Chondrocyte (in vitro differentiated cells): ENCODE results near the gene MAP3K20. TPM values are rescaled to one million over a fixed set of nuclear protein-coding genes. Genes with fewer than 3 reads are reported as not detected.

Experiments used
- DNase-seq: peaks from one replicate; pipeline ENCODE4 v3.0.0; 2021; ENCODE audit warnings: mixed read lengths, low spot score
- H3K27ac Mint-ChIP-seq: one replicate; pipeline ENCODE4 v1.8.0; 2021; ENCODE audit warnings: mild to moderate bottlenecking, moderate library complexity, mixed read lengths; ENCODE audit not compliant: unreplicated experiment
- H3K27me3 Mint-ChIP-seq: 2 replicates; pipeline ENCODE4 v1.8.0; 2021; ENCODE audit warnings: low read depth, mixed read lengths
- H3K36me3 Mint-ChIP-seq: 2 replicates; pipeline ENCODE4 v1.8.0; 2021; ENCODE audit warnings: low read depth, mixed read lengths
- H3K4me1 Mint-ChIP-seq: 2 replicates; pipeline ENCODE4 v1.8.0; 2021; ENCODE audit warnings: low read depth, mild to moderate bottlenecking, mixed read lengths
- H3K4me3 Mint-ChIP-seq: one replicate; pipeline ENCODE4 v1.8.0; 2021; ENCODE audit warnings: mild to moderate bottlenecking, moderate library complexity, mixed read lengths; ENCODE audit not compliant: unreplicated experiment
- H3K9me3 Mint-ChIP-seq: 2 replicates; pipeline ENCODE4 v1.8.0; 2021; ENCODE audit warnings: low read depth, mixed read lengths
- CTCF ChIP-seq: fragments of 200-600 bp; sonication (generic); IDR thresholded peaks from 2 replicates; pipeline ENCODE4 v1.5.0; 2021; ENCODE audit warnings: antibody characterized with exemption, mild to moderate bottlenecking, moderate library complexity
- total RNA-seq: library from RNA; stranded (reverse); gene quantifications from 3 replicates; pipeline ENCODE4 v1.2.1, GENCODE V29; 2021

MAP3K20 gene
- total RNA-seq, 1 donor from 2014 or later, result 68.5 TPM

DNA sequence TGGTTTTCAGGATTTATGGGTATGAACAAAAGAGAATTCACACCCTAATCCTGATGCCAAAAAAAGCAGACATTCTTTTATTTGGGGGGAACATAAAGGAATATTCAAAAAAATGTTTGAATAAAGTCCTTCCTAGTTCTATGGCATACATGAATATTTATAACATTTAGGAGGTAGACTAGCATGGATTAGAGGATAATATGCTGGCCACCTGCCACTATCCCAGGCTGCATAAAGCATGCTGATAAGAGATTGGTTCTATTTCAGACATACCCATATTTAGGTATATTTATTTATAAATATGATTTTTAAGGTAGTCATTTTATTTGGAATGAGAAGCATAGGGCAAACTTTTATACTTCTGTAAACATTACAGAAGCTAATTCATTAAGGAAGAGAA, 34.9 kb upstream of the MAP3K20 start:
- no peak for DNase-seq
- H3K27me3 Mint-ChIP-seq, result no peaks in the 10 kb centered on the region
- H3K36me3 Mint-ChIP-seq, result no peaks in the 10 kb centered on the region
- TF ChIP-seq CTCF, result no peak
- no peaks in the 10 kb centered on the region for H3K9me3 Mint-ChIP-seq
- no peak overlapping the region for H3K4me3 Mint-ChIP-seq
- no peak overlapping the region for H3K27ac Mint-ChIP-seq
- H3K4me1 Mint-ChIP-seq, result peaks cover 8% of the 10 kb centered on the region

- Mint-ChIP-seq H3K36me3 (no peaks in the 10 kb centered on the region), H3K9me3 (peaks cover 1% of the 10 kb centered on the region), H3K4me3 (no peak overlapping the region), H3K27me3 (no peaks in the 10 kb centered on the region), H3K4me1 (peaks cover 25% of the 10 kb centered on the region), H3K27ac (no peak overlapping the region)
- no peak for DNase-seq
- no peak for TF ChIP-seq CTCF
Measured at GRCh38 chr2:173043476-173043875, 32.2 kb upstream of the MAP3K20 start.

- Mint-ChIP-seq H3K9me3 (peaks cover 4% of the 10 kb centered on the region), H3K4me3 (no peak overlapping the region), H3K4me1 (peaks cover 31% of the 10 kb centered on the region), H3K27ac (no peak overlapping the region), H3K27me3 (no peaks in the 10 kb centered on the region), H3K36me3 (no peaks in the 10 kb centered on the region)
- no peak for TF ChIP-seq CTCF
- DNase-seq, result no peak
Measured at GRCh38 chr2:173043897-173044519, 31.6 kb upstream of the MAP3K20 start.

- no peak overlapping the region for H3K27ac Mint-ChIP-seq
- H3K9me3 Mint-ChIP-seq, result peaks cover 4% of the 10 kb centered on the region
- H3K36me3 Mint-ChIP-seq, result no peaks in the 10 kb centered on the region
- H3K27me3 Mint-ChIP-seq, result no peaks in the 10 kb centered on the region
- peaks cover 37% of the 10 kb centered on the region for H3K4me1 Mint-ChIP-seq
- H3K4me3 Mint-ChIP-seq, result no peak overlapping the region
- TF ChIP-seq CTCF, result no peak
- DNase-seq, result no peak
Measured at GRCh38 chr2:173044686-173045085, 31.0 kb upstream of the MAP3K20 start.

- H3K9me3 Mint-ChIP-seq, result peaks cover 4% of the 10 kb centered on the region
- no peak overlapping the region for H3K4me3 Mint-ChIP-seq
- peaks cover 42% of the 10 kb centered on the region for H3K4me1 Mint-ChIP-seq
- H3K36me3 Mint-ChIP-seq, result no peaks in the 10 kb centered on the region
- H3K27ac Mint-ChIP-seq, result no peak overlapping the region
- DNase-seq, result no peak
- TF ChIP-seq CTCF, result no peak
- H3K27me3 Mint-ChIP-seq, result no peaks in the 10 kb centered on the region
Measured at GRCh38 chr2:173045181-173045580, 30.5 kb upstream of the MAP3K20 start.
